Activated naive CD4-positive, alpha-beta T cell treated with anti-CD3 and anti-CD28 coated beads, Interleukin-2, amount 50 U/mL, for 16 hours (primary cell): ENCODE results near the gene DENND2A.
"Not testable (repeated sequence)": the region's sequence is repeated elsewhere in the genome, so short reads cannot be mapped to it uniquely, and the experiment has no call there.

Experiments used
- DNase-seq: peaks from one replicate; pipeline ENCODE4 v3.0.0-alpha.2; 2020

The DENND2A gene

GRCh38 chr7:140539461-140539860 is 101.2 kb downstream of the DENND2A start:
- DNase-seq = no peak

GRCh38 chr7:140537750-140538482 is 102.7 kb downstream of the DENND2A start:
- no peak for DNase-seq

GRCh38 chr7:140534743-140535142 is 105.9 kb downstream of the DENND2A start:
- DNase-seq = no peak

GRCh38 chr7:140533394-140533872 is 107.2 kb downstream of the DENND2A start:
- no peak for DNase-seq

- not testable (repeated sequence) for DNase-seq
Measured at GRCh38 chr7:140529428-140529827, 111.2 kb downstream of the DENND2A start.

GRCh38 chr7:140526787-140527664 is 113.6 kb downstream of the DENND2A start:
- DNase-seq = no peak

- no peak for DNase-seq
Measured at GRCh38 chr7:140526214-140526613, 114.4 kb downstream of the DENND2A start.

GRCh38 chr7:140525743-140526142 is 114.9 kb downstream of the DENND2A start:
- DNase-seq = no peak

- no peak for DNase-seq
Measured at GRCh38 chr7:140521421-140521820, 119.2 kb downstream of the DENND2A start.

GRCh38 chr7:140519007-140519399 is 121.6 kb downstream of the DENND2A start:
- DNase-seq = no peak

- no peak for DNase-seq
Measured at GRCh38 chr7:140518370-140519006, 122.1 kb downstream of the DENND2A start.

GRCh38 chr7:140517546-140518369 is 122.9 kb downstream of the DENND2A start:
- DNase-seq = peak; percentile 63

- no peak for DNase-seq
Measured at GRCh38 chr7:140512317-140513000, 128.2 kb downstream of the DENND2A start.

- DNase-seq = no peak
Measured at GRCh38 chr7:140509789-140510188, 130.8 kb downstream of the DENND2A start.

GRCh38 chr7:140507556-140507955 is 133.1 kb downstream of the DENND2A start:
- not testable (repeated sequence) for DNase-seq

GRCh38 chr7:140506788-140507464 is 133.7 kb downstream of the DENND2A start:
- no peak for DNase-seq

- DNase-seq = no peak
Measured at GRCh38 chr7:140501966-140502365, 138.6 kb downstream of the DENND2A start.

GRCh38 chr7:140497807-140498206 is 142.8 kb downstream of the DENND2A start:
- not testable (repeated sequence) for DNase-seq

- DNase-seq = no peak
Measured at GRCh38 chr7:140497241-140497769, 143.3 kb downstream of the DENND2A start.

GRCh38 chr7:140495514-140496097 is 145.0 kb downstream of the DENND2A start:
- DNase-seq = no peak

- DNase-seq = no peak
Measured at GRCh38 chr7:140494867-140495266, 145.7 kb downstream of the DENND2A start.
